AG09319 (cell line): ENCODE data around the gene SLIT3.

Source experiments
- DNase-seq: peaks from one replicate; pipeline ENCODE4 v3.0.0-alpha.2; 2010; ENCODE audit warnings: low read depth; ENCODE audit errors: extremely low read depth
- CTCF ChIP-seq: IDR thresholded peaks from 2 replicates; pipeline ENCODE4 v1.5.1; 2011; ENCODE audit warnings: low read depth, mild to moderate bottlenecking, inconsistent platforms, low read length, moderate library complexity

Gene SLIT3

GRCh38 chr5:169051351-169051750 lies 249.6 kb downstream of the SLIT3 start:
- no peak for DNase-seq
- no peak for TF ChIP-seq CTCF

DNA sequence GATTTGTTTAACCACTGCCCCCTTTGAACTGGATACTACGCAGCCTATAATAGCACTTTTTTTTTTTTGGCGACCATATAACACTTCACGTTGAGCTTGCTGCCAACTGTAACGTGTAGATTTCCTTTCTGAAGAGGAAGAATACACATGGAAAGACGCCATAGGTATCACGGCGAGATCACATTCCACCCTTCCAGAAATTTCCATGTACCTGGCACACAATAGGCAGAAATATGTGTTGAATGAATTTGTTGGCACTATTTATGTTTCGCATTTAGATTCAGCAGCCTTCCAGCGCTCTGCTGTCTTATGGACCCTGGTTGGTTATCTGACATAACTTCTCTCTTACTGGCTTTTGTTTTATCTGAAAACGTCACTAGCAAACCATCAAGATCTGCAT lies 250.3 kb downstream of the SLIT3 start:
- no peak for DNase-seq
- TF ChIP-seq CTCF = no peak

DNA sequence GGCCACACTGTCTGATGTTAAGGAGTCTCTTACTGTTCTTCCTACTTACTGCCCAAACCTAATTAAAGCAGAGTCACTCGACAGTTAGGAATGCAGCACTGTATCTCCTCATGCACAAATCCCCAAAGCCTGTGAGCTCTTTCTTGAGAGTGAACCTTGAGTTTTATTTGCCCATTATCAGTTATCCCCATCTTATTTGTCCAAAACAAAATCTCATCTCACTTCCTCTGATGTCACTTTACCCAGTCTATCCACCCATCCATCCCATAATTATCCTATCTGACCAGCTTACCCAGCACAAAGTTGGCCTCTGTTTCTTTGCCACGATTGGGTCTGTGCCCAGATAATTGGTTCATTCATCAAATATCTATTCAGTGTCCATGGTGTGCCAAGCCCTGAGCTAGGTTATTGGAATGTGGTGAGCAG lies 250.8 kb downstream of the SLIT3 start:
- no peak for TF ChIP-seq CTCF
- no peak for DNase-seq

DNA sequence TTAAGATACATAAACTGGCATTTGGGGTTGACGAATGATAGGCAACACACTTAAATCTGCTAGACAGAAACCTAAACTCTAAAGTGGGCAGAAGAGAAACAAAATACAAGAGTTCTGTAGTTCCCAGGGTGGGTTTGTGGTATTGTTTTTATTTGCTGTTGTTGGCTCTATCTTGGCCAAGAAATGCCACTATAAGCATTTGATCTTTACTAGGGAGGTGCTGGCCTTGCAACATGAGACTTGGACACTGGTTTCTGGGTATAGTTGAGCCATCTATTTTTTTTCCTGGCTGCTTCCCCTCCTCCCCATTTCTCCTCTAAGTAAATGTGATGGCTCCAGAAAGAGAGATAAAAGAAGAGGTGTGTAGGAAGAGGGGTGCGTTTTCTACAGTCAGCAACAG lies 251.2 kb downstream of the SLIT3 start:
- TF ChIP-seq CTCF = no peak
- no peak for DNase-seq

GRCh38 chr5:169048181-169049125 lies 252.5 kb downstream of the SLIT3 start:
- DNase-seq = no peak
- no peak for TF ChIP-seq CTCF

DNA sequence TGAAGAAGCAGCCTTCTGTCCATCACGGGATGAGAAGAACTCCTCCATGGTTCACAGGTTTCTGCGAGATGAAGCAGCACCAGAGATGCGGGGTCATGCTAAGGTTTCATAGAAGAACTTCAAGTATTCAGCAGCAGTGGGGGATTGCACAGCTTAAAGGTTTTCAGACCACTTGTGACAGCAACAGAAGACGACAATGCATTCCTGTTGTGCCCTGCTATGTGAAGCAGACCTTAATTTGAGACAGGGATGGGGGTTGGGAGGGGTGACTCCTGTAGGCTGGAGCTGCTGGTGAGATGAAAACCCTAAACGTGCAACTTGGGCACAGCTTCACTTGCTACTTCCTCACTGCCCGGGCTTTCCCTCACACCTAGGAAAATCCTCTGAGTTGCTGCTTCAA lies 256.0 kb downstream of the SLIT3 start:
- no peak for TF ChIP-seq CTCF
- no peak for DNase-seq

DNA sequence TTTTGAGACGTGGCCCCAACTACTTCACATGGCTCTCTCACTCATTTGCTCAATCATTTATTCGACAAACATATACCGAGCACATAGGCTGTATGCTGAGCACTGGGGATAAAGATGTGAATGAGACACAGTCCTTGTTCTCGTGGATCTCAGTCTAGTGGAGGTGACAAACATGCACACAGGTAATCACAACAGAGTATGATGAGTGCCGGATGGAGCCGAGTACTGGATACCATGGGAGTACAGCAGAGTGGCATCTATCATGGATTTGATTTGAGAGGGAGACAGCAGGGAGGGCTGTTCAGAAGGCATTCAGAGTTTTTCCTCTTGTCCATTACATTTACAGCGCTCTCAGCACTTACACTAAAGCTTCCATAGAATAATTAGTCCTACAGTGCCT lies 259.8 kb downstream of the SLIT3 start:
- no peak for TF ChIP-seq CTCF
- no peak for DNase-seq
